ENCODE results near the gene TMEM232. TPM values are rescaled to one million over a fixed set of nuclear protein-coding genes. Genes with fewer than 3 reads are reported as not detected.
"Not testable (repeated sequence)": the region's sequence is repeated elsewhere in the genome, so short reads cannot be mapped to it uniquely, and the experiment has no call there.

Gene TMEM232
- total RNA-seq, 2 donors from 2014 or later, result 13.3 TPM; not detected in 1

- H3K36me3 ChIP-seq, result no peaks in the 10 kb centered on the region
- ATAC-seq (ENCODE audit: insufficient number of reproducible peaks, low FRiP score, low read depth), result peak; percentile 99
- no peaks in the 10 kb centered on the region for H3K9me3 ChIP-seq
These were observed 12.6 kb upstream of the TMEM232 start, which contains the start of gene SLC25A46 for GRCh38 chr5:110738812-110739651. SLC25A46 (plus strand) TSS chr5:110739007; CDS start chr5:110739120, 113 bp downstream.

GRCh38 chr5:110738503-110738811 lies 12.0 kb upstream of the TMEM232 start:
- peak; percentile 69 for ATAC-seq (ENCODE audit: insufficient number of reproducible peaks, low FRiP score, low read depth)
- no peak for TF ChIP-seq CTCF (IDR thresholded peaks at IDR 0.05)

More at GRCh38 chr5:110738812-110739651, 12.6 kb upstream of the TMEM232 start, which contains the start of gene SLC25A46:
- no peak for TF ChIP-seq CTCF (IDR thresholded peaks at IDR 0.05)
- peak within 1 kb of the TSS; percentile 100 for H3K4me3 ChIP-seq
- H3K4me1 ChIP-seq (ENCODE audit: control insufficient read depth in 1 of 2, low read depth in 2 of 2), result peaks cover 13 to 19% of the 10 kb centered on the region in 2 donors
- peak; percentile 60 for DNase-seq (ENCODE audit: low spot score)
- peak within 1 kb of the TSS; percentile 89 to 93 for H3K27ac ChIP-seq
- H3K27me3 ChIP-seq (replicated peaks; ENCODE audit: insufficient read depth), result no peaks in the 10 kb centered on the region

GRCh38 chr5:110736753-110737152 lies 10.3 kb upstream of the TMEM232 start:
- TF ChIP-seq CTCF (IDR thresholded peaks at IDR 0.05), result no peak

More at GRCh38 chr5:110738503-110738811, 12.0 kb upstream of the TMEM232 start:
- Histone ChIP-seq H3K36me3 (no peaks in the 10 kb centered on the region), H3K27me3 (replicated peaks; ENCODE audit: insufficient read depth) (no peaks in the 10 kb centered on the region), H3K27ac (peak overlapping the region; percentile 89 to 93), H3K4me1 (ENCODE audit: control insufficient read depth in 1 of 2, low read depth in 2 of 2) (peaks cover 13 to 19% of the 10 kb centered on the region in 2 donors), H3K9me3 (no peaks in the 10 kb centered on the region), H3K4me3 (peak overlapping the region; percentile 100)
- DNase-seq (ENCODE audit: low spot score), result peak; percentile 4

GRCh38 chr5:110735556-110735955 lies 9.1 kb upstream of the TMEM232 start:
- no peaks in the 10 kb centered on the region for H3K36me3 ChIP-seq
- H3K27ac ChIP-seq, result no peak overlapping the region
- no peak for TF ChIP-seq CTCF (IDR thresholded peaks at IDR 0.05)
- ATAC-seq (ENCODE audit: insufficient number of reproducible peaks, low FRiP score, low read depth) (no peak), DNase-seq (ENCODE audit: low spot score) (no peak)
- H3K27me3 ChIP-seq (replicated peaks; ENCODE audit: insufficient read depth), result no peaks in the 10 kb centered on the region
- H3K4me1 ChIP-seq (ENCODE audit: control insufficient read depth in 1 of 2, low read depth in 2 of 2), result peaks cover 9 to 11% of the 10 kb centered on the region in 2 donors
- H3K4me3 ChIP-seq, result no peak overlapping the region
- no peaks in the 10 kb centered on the region for H3K9me3 ChIP-seq

More at GRCh38 chr5:110736753-110737152, 10.3 kb upstream of the TMEM232 start:
- no peak overlapping the region for H3K27ac ChIP-seq
- H3K9me3 ChIP-seq, result no peaks in the 10 kb centered on the region
- no peak overlapping the region for H3K4me3 ChIP-seq
- no peaks in the 10 kb centered on the region for H3K36me3 ChIP-seq
- no peak for ATAC-seq (ENCODE audit: insufficient number of reproducible peaks, low FRiP score, low read depth)
- no peak for DNase-seq (ENCODE audit: low spot score)
- no peaks in the 10 kb centered on the region for H3K27me3 ChIP-seq (replicated peaks; ENCODE audit: insufficient read depth)
- H3K4me1 ChIP-seq (ENCODE audit: control insufficient read depth in 1 of 2, low read depth in 2 of 2), result peaks cover 13 to 19% of the 10 kb centered on the region in 2 donors

- no peak for TF ChIP-seq CTCF (IDR thresholded peaks at IDR 0.05)
- H3K9me3 ChIP-seq, result no peaks in the 10 kb centered on the region
- H3K27me3 ChIP-seq (replicated peaks; ENCODE audit: insufficient read depth), result no peaks in the 10 kb centered on the region
- H3K4me3 ChIP-seq, result no peak overlapping the region
- no peak for ATAC-seq (ENCODE audit: insufficient number of reproducible peaks, low FRiP score, low read depth)
- no peak for DNase-seq (ENCODE audit: low spot score)
- H3K36me3 ChIP-seq, result no peaks in the 10 kb centered on the region
- H3K4me1 ChIP-seq (ENCODE audit: control insufficient read depth in 1 of 2, low read depth in 2 of 2), result no peaks in the 10 kb centered on the region
- no peak overlapping the region for H3K27ac ChIP-seq
These were observed 7.6 kb upstream of the TMEM232 start for GRCh38 chr5:110734101-110734500.

- DNase-seq (ENCODE audit: low spot score); H3K27ac ChIP-seq; H3K36me3 ChIP-seq; H3K9me3 ChIP-seq; H3K4me3 ChIP-seq; H3K4me1 ChIP-seq (ENCODE audit: control insufficient read depth in 1 of 2, low read depth in 2 of 2); H3K27me3 ChIP-seq (replicated peaks; ENCODE audit: insufficient read depth); ATAC-seq (ENCODE audit: insufficient number of reproducible peaks, low FRiP score, low read depth): not testable (repeated sequence)
These were observed 5.0 kb upstream of the TMEM232 start for GRCh38 chr5:110731499-110731898.
